HFFc6 (cell line): ENCODE measurements around the gene RPL18. TPM values are rescaled to one million over a fixed set of nuclear protein-coding genes. Genes with fewer than 3 reads are reported as not detected.

ENCODE experiments used
- DNase-seq: peaks from one replicate; pipeline ENCODE4 v3.0.0-alpha.2; 2018
- H3K27ac Mint-ChIP-seq: 2 replicates; pipeline ENCODE4 v1.8.0; 2020; ENCODE audit warnings: mild to moderate bottlenecking, mixed read lengths
- H3K27me3 Mint-ChIP-seq: 2 replicates; pipeline ENCODE4 v1.8.0; 2021; ENCODE audit warnings: mild to moderate bottlenecking, moderate library complexity, mixed read lengths; ENCODE audit not compliant: insufficient read depth
- H3K36me3 Mint-ChIP-seq: 2 replicates; pipeline ENCODE4 v1.8.0; 2021; ENCODE audit warnings: low read depth, mixed read lengths
- H3K4me1 Mint-ChIP-seq: 2 replicates; pipeline ENCODE4 v1.8.0; 2020; ENCODE audit warnings: low read depth, mixed read lengths
- H3K4me3 Mint-ChIP-seq: 2 replicates; pipeline ENCODE4 v1.8.0; 2020; ENCODE audit warnings: mild to moderate bottlenecking, moderate library complexity, mixed read lengths
- H3K9me3 Mint-ChIP-seq: 2 replicates; pipeline ENCODE4 v1.8.0; 2020; ENCODE audit warnings: mild to moderate bottlenecking, mixed read lengths
- CTCF ChIP-seq: fragments of 200-600 bp; sonication (generic); IDR thresholded peaks from 2 replicates; pipeline ENCODE4 v1.5.0; 2021; ENCODE audit warnings: antibody characterized with exemption, mild to moderate bottlenecking
- total RNA-seq, 6 experiments: library from RNA; stranded (reverse); fragmentation: NEBNext Ultra II Directional; extraction: Animal tissue kit (Norgen Biotek cat#: 25700); gene quantifications; 2 replicates in 1 of 6; 3 replicates in 5 of 6; pipeline ENCODE4 v1.2.3, GENCODE V29; 2021

Gene RPL18
- total RNA-seq, 6 experiments from 2014 or later: 1,359 to 1,448 (median 1,407) TPM

GRCh38 chr19:48613024-48613851 is 5.7 kb downstream of the RPL18 start:
- Mint-ChIP-seq H3K27me3 (peaks cover 17% of the 10 kb centered on the region), H3K4me1 (peaks cover 16% of the 10 kb centered on the region; the same call in 1 of the 2 replicates), H3K36me3 (peaks cover 25% of the 10 kb centered on the region), H3K4me3 (peak overlapping the region; percentile 6; the same call in 1 of the 2 replicates), H3K27ac (peak overlapping the region; percentile 43; the same call in 1 of the 2 replicates), H3K9me3 (no peaks in the 10 kb centered on the region)
- TF ChIP-seq CTCF: no peak
- DNase-seq: peak; percentile 23

DNA sequence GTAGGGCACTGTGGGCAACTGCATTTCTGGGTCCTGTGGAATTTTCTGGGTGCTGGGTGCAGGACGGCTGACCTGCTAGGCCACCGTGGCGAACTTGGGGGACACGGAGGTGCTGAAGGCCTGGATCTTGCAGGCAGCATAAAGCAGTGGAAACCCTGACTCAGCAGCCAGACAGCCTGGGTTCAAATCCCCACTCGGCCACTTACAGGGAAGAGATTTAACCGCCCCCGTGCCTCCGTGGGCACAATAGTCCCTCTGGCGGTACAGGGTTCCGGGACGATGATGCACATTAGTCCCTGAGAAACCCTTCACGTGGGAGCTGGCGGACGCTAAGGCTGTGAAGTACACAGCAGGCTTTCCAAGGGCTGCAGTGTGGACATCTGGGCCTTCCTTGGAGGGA is 7.1 kb downstream of the RPL18 start:
- no peaks in the 10 kb centered on the region for H3K9me3 Mint-ChIP-seq
- no peak overlapping the region for H3K27ac Mint-ChIP-seq
- no peak overlapping the region for H3K4me3 Mint-ChIP-seq
- no peak for TF ChIP-seq CTCF
- no peak for DNase-seq
- peaks cover 16% of the 10 kb centered on the region for H3K27me3 Mint-ChIP-seq
- H3K36me3 Mint-ChIP-seq: peaks cover 11% of the 10 kb centered on the region
- H3K4me1 Mint-ChIP-seq: peaks cover 9% of the 10 kb centered on the region; the same call in 1 of the 2 replicates

DNA sequence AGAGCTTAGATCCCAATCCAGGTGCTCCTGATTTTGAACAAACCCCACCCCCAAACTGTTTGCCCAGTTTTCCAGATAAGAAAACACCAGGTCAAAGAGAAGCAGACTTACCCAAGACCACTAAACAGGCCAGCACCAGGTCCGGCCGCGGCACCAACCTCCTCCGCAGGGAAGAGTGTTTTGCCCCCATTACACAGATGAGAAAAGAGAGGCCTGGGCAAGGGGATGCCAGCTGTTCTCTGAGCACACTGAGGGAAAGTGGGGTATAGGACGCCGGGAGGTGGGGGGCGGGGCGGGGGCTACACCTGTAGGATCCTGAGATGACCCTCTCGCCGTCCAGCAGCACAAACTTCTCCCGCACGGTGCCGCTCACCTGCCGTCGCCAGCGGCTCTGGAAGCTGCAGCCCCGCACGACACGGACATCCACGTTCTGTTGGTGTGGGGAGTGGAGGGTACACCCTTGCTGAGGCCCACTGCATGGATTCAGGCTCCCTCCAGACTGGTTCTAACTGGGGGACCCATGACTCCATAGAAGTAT is 9.3 kb downstream of the RPL18 start:
- H3K27me3 Mint-ChIP-seq: peaks cover 16% of the 10 kb centered on the region
- no peak for TF ChIP-seq CTCF
- H3K4me1 Mint-ChIP-seq: no peaks in the 10 kb centered on the region
- DNase-seq: no peak
- H3K9me3 Mint-ChIP-seq: no peaks in the 10 kb centered on the region
- no peaks in the 10 kb centered on the region for H3K36me3 Mint-ChIP-seq
- H3K4me3 Mint-ChIP-seq: no peak overlapping the region
- H3K27ac Mint-ChIP-seq: no peak overlapping the region

DNA sequence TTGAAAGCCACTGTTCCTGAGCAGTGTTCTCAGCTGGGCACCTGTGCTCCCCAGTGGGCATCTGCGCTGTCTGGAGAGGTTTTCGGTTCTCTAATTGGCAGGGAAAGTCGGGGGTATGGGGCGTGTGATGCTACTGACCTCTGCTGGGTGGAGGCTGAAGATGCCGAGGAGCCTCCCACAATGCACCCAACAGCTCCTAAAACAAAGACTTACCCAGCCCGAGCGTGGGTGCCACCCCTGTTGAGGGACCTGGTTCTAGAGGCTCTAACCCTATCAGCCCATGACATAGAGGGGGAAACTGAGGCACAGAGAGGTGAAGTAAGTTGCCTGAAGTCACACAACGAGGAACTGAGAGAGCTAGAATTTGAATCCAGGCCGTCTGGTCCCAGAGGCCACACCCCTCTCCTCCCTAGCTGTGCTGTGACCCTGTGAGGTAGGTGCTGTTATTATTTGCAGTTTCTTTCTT is 10.1 kb downstream of the RPL18 start:
- peak; percentile 71 for TF ChIP-seq CTCF
- DNase-seq: no peak

DNA sequence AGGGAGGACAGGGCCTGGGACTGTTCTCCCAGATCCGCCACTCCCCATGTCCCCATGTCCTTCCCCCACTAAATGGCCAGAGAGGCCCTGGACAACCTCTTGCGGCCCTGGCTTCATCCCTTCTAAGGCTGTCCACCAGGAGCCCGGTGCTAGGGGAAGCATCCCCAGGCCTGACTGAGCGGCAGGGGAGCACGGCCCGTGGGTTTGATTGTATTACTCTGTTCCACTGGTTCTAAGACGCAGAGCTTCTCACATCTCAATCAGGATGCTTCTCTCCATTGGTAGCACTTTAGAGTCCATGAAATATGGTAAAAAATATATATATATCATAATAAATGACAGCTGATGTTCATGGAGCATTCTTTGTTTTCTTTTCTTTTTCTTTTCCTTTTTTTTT is 11.6 kb downstream of the RPL18 start:
- peaks cover 4% of the 10 kb centered on the region for H3K27me3 Mint-ChIP-seq

More for the DNA sequence above, 10.1 kb downstream of the RPL18 start:
- Mint-ChIP-seq H3K27ac (no peak overlapping the region), H3K9me3 (no peaks in the 10 kb centered on the region), H3K4me1 (no peaks in the 10 kb centered on the region), H3K27me3 (peaks cover 9% of the 10 kb centered on the region), H3K36me3 (no peaks in the 10 kb centered on the region), H3K4me3 (peak overlapping the region; percentile 57)

More for the DNA sequence above, 11.6 kb downstream of the RPL18 start:
- DNase-seq: no peak
- no peaks in the 10 kb centered on the region for H3K36me3 Mint-ChIP-seq
- no peaks in the 10 kb centered on the region for H3K4me1 Mint-ChIP-seq
- TF ChIP-seq CTCF: no peak
- no peaks in the 10 kb centered on the region for H3K9me3 Mint-ChIP-seq
- no peak overlapping the region for H3K4me3 Mint-ChIP-seq
- no peak overlapping the region for H3K27ac Mint-ChIP-seq
